Lower lobe of right lung (tissue), 2 donors: ENCODE measurements around the gene SLC17A6. TPM values are rescaled to one million over a fixed set of nuclear protein-coding genes. Genes with fewer than 3 reads are reported as not detected.

ENCODE experiments used
- ATAC-seq, 2 donors: fragments of 200-7000 bp; cut with Tn5 transposase; one replicate each; pipeline ENCODE4 v1.9.1; 2020 to 2022; ENCODE audit warnings: mild to moderate bottlenecking in 2 of 2, moderate library complexity in 2 of 2
- DNase-seq: peaks from one replicate; pipeline ENCODE4 v3.0.0-alpha.2; 2020
- H3K27ac ChIP-seq: fragments of 200-600 bp; one replicate; pipeline ENCODE4 v1.8.0; 2022
- H3K27me3 ChIP-seq: fragments of 200-600 bp; one replicate; pipeline ENCODE4 v1.8.0; 2022; ENCODE audit warnings: low read depth
- H3K36me3 ChIP-seq: fragments of 200-600 bp; one replicate; pipeline ENCODE4 v1.8.0; 2022; ENCODE audit warnings: mild to moderate bottlenecking
- H3K4me1 ChIP-seq: fragments of 200-600 bp; one replicate; pipeline ENCODE4 v1.8.0; 2022
- H3K4me3 ChIP-seq: fragments of 200-600 bp; one replicate; pipeline ENCODE4 v1.8.0; 2022; ENCODE audit warnings: mild to moderate bottlenecking
- H3K9me3 ChIP-seq: fragments of 200-600 bp; one replicate; pipeline ENCODE4 v1.8.0; 2022
- intact Hi-C: fragments of 100-400 bp; cut with DNase I; formaldehyde crosslinking; loops from one replicate; pipeline ENCODE4 v1.11.0; 2022
- total RNA-seq: library from RNA; stranded (reverse); fragmentation: NEBNext Ultra II Directional; extraction: Animal tissue kit (Norgen Biotek cat#: 25700); gene quantifications from one replicate; pipeline ENCODE4 v1.2.1, GENCODE V29; 2021
- TF ChIP-seq, protein P1 (sequence below): fragments of 200-600 bp; IDR thresholded peaks from one replicate; pipeline ENCODE4 v1.8.0; 2022; ENCODE audit warnings: antibody characterized with exemption, mild to moderate bottlenecking
- donor health status: DM: no; HTN: yes; CAD: no; lungs with severe emphysema.

The SLC17A6 gene
- total RNA-seq, 1 donor from 2014 or later = not detected

DNA sequence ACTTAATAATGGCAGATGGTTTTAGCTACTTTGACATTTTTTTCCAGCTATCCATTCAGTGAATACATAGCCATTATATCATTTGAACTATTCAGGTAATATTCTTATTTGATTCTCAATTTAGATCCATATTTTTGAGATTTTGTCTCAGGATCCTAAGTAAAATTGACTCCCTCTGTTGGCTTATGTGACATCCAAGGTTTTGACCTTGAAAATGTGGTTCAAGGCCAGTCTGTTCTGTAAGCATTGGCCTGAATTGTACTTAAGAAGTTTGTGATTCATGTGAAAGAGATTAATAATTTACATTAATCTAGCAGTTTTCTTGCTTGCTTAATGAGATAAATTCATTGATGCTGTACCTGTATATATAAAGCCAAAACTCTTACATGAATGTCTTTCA, 1.6 kb upstream of the SLC17A6 start:
- no peak overlapping the region for H3K27ac ChIP-seq
- H3K4me3 ChIP-seq = no peak overlapping the region
- H3K4me1 ChIP-seq = no peaks in the 10 kb centered on the region
- no peak for DNase-seq
- ATAC-seq = no peak
- H3K9me3 ChIP-seq = no peaks in the 10 kb centered on the region
- peaks cover 40% of the 10 kb centered on the region for H3K27me3 ChIP-seq
- intact Hi-C loops = no loop called here
- no peaks in the 10 kb centered on the region for H3K36me3 ChIP-seq
- TF ChIP-seq, protein P1, sequence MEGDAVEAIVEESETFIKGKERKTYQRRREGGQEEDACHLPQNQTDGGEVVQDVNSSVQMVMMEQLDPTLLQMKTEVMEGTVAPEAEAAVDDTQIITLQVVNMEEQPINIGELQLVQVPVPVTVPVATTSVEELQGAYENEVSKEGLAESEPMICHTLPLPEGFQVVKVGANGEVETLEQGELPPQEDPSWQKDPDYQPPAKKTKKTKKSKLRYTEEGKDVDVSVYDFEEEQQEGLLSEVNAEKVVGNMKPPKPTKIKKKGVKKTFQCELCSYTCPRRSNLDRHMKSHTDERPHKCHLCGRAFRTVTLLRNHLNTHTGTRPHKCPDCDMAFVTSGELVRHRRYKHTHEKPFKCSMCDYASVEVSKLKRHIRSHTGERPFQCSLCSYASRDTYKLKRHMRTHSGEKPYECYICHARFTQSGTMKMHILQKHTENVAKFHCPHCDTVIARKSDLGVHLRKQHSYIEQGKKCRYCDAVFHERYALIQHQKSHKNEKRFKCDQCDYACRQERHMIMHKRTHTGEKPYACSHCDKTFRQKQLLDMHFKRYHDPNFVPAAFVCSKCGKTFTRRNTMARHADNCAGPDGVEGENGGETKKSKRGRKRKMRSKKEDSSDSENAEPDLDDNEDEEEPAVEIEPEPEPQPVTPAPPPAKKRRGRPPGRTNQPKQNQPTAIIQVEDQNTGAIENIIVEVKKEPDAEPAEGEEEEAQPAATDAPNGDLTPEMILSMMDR = no peak

DNA sequence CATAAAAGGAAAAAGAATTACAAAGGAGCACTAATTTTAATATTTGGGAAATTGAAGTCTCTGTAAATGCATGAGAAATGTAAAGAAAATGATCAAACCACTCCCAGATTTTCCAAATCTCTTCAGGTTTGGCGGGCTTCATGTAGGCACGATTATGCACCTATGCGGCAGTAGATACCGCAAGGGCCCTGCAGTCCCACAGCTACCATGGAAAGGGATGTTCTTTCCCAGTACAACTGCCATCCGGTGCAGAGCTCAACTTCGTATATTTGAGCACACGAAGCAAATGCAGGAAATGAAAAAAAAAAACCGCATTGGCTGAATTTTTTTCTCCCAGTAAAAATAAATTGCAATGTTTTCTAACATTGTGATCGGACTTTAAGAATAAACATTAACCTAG, 1.4 kb downstream of the SLC17A6 start:
- Histone ChIP-seq H3K27ac (no peak overlapping the region), H3K9me3 (no peaks in the 10 kb centered on the region), H3K4me3 (no peak overlapping the region), H3K27me3 (peaks cover 71% of the 10 kb centered on the region), H3K36me3 (no peaks in the 10 kb centered on the region), H3K4me1 (no peaks in the 10 kb centered on the region)
- intact Hi-C loops = no loop called here
- ATAC-seq (no peak), DNase-seq (no peak)
- TF ChIP-seq, protein P1 = no peak

DNA sequence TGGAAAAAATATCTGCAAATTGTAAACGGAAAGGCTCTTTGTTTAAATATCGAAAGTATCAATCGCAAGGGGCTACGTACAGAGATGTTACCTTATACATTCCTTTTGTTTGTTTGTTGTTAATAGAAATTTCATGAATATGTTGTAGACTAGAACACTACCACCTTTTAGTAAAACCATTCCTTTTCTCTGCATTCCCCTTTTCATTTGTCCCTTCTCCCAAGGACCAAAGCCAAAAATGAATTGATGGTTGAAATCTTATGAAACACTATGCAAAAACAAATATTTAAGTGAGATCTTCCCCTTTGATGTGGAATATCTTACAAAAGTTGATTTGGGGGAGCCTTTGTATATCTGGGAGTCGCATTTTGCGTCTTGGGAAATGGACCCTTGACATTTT, 2.1 kb downstream of the SLC17A6 start:
- no peak for ATAC-seq
- peaks cover 74% of the 10 kb centered on the region for H3K27me3 ChIP-seq
- TF ChIP-seq, protein P1 = no peak

DNA sequence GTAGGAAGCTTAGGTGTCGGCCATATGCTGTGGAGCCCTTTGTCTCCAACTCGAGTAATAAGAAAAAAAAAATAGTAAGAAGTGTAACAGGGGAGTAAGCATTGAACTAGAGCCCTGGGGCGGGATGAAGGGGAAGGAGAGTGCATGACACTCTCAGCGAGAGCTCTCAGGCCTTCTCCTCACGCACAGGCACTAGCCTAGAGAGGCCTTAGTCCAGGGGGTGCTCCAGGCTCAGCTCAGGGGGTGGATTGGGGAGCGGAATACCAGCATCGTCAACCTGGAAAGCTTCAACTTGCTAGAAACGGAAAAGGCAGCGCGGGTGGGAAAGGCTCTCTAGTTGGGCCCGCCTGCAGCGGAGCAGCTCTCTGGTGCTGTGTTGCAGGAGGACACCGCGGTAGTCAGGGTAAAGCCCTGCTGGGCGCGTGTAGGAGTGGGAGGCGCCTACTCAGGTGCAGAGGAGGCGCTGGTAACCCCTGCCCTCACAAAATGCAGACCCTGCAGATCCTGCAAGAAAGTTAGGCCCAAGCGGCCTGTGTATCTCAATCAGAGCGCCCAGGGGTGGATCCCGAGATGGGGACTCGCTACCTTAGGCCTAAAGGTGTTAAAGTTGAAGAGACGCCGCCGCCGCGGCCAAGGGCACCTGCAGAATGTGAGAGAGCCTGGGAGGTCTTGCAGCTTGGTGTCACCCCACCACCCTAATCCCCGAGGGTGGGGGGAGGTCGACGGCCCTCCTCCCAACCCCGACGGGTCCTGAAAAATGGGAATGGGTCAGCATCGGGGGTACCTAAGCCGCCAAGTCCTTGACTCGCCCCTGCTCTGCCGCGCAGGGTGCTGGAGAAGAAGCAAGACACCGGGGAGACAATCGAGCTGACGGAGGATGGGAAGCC, 2.8 kb downstream of the SLC17A6 start:
- no peak for DNase-seq

More for the DNA sequence above, 2.1 kb downstream of the SLC17A6 start:
- no peak overlapping the region for H3K27ac ChIP-seq
- no peak for DNase-seq
- intact Hi-C loops = no loop called here
- H3K9me3 ChIP-seq = no peaks in the 10 kb centered on the region
- H3K36me3 ChIP-seq = no peaks in the 10 kb centered on the region
- no peak overlapping the region for H3K4me3 ChIP-seq
- H3K4me1 ChIP-seq = no peaks in the 10 kb centered on the region

DNA sequence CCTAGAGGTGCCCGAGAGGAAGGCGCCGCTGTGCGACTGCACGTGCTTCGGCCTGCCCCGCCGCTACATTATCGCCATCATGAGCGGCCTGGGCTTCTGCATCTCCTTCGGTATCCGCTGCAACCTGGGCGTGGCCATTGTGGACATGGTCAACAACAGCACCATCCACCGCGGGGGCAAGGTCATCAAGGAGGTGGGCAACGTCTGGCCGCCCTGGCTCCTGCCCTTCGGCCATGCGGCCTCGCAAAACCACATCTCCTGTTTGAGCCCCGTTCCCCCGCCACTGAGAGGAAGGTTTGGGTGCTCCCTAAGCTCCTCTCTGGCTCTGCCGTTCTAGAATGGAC, 3.4 kb downstream of the SLC17A6 start:
- H3K9me3 ChIP-seq = no peaks in the 10 kb centered on the region
- H3K4me3 ChIP-seq = no peak overlapping the region
- no peaks in the 10 kb centered on the region for H3K4me1 ChIP-seq
- H3K36me3 ChIP-seq = no peaks in the 10 kb centered on the region
- intact Hi-C loops = no loop called here
- H3K27ac ChIP-seq = no peak overlapping the region
- peaks cover 77% of the 10 kb centered on the region for H3K27me3 ChIP-seq
- DNase-seq = no peak
- ATAC-seq = no peak
- TF ChIP-seq, protein P1 = no peak

More for the DNA sequence above, 2.8 kb downstream of the SLC17A6 start:
- no peaks in the 10 kb centered on the region for H3K36me3 ChIP-seq
- peaks cover 77% of the 10 kb centered on the region for H3K27me3 ChIP-seq
- no peak overlapping the region for H3K4me3 ChIP-seq
- TF ChIP-seq, protein P1 = no peak
- intact Hi-C loops = no loop called here
- H3K9me3 ChIP-seq = no peaks in the 10 kb centered on the region
- H3K4me1 ChIP-seq = no peaks in the 10 kb centered on the region
- no peak overlapping the region for H3K27ac ChIP-seq
- peak in 1 of 2 donors; percentile 21 for ATAC-seq
